ENCODE data around the gene KLHL36. TPM values are rescaled to one million over a fixed set of nuclear protein-coding genes. Genes with fewer than 3 reads are reported as not detected.
A peak's percentile ranks its signal among the peaks of the same experiment; 100 is the strongest.

KLHL36 gene
- total RNA-seq (15.5 TPM), polyA plus RNA-seq (ENCODE audit: insufficient read depth in 1 of 8, insufficient read length in 8 of 8, low replicate concordance in 1 of 8) (10 to 100 TPM in 7 of 8 donors, 1 to 10 TPM in 1; 9.8 to 18.8 (median 13.2) TPM)
- long read RNA-seq, donor 1, partial matches to known transcripts = 0 of 1 reads
- long read RNA-seq, donor 1, other reads (novel, unspliced or antisense) = 0 of 1 reads
- long read RNA-seq, donor 2, partial matches to known transcripts = 0 of 1 reads
- long read RNA-seq, donor 2, other reads (novel, unspliced or antisense) = 0 of 1 reads
- long read RNA-seq, donor 3, full-length matches to known transcripts = 3 of 3 reads
- long read RNA-seq, donor 3, partial matches to known transcripts = 0 of 3 reads
- long read RNA-seq, donor 3, other reads (novel, unspliced or antisense) = 0 of 3 reads
- long read RNA-seq, donor 4, full-length matches to known transcripts = 2 of 2 reads
- long read RNA-seq, donor 4, partial matches to known transcripts = 0 of 2 reads
- long read RNA-seq, donor 4, other reads (novel, unspliced or antisense) = 0 of 2 reads
- long read RNA-seq, donor 5, partial matches to known transcripts = 9 of 11 reads
- long read RNA-seq, donor 5, other reads (novel, unspliced or antisense) = 0 of 11 reads
- long read RNA-seq, donor 6, full-length matches to known transcripts = 4 of 4 reads
- long read RNA-seq, donor 6, partial matches to known transcripts = 0 of 4 reads
- long read RNA-seq, donor 6, other reads (novel, unspliced or antisense) = 0 of 4 reads
- long read RNA-seq, donor 7, partial matches to known transcripts = 0 of 1 reads
- long read RNA-seq, donor 7, other reads (novel, unspliced or antisense) = 0 of 1 reads
- long read RNA-seq, donor 8, partial matches to known transcripts = 0 of 2 reads
- long read RNA-seq, donor 8, other reads (novel, unspliced or antisense) = 0 of 2 reads
- long read RNA-seq, donor 9, partial matches to known transcripts = 0 of 3 reads
- long read RNA-seq, donor 9, other reads (novel, unspliced or antisense) = 0 of 3 reads
- long read RNA-seq, donor 10, partial matches to known transcripts = 6 of 7 reads
- long read RNA-seq, donor 10, other reads (novel, unspliced or antisense) = 0 of 7 reads
- long read RNA-seq, donor 11, full-length matches to known transcripts = 2 of 2 reads
- long read RNA-seq, donor 11, partial matches to known transcripts = 0 of 2 reads
- long read RNA-seq, donor 11, other reads (novel, unspliced or antisense) = 0 of 2 reads

DNA sequence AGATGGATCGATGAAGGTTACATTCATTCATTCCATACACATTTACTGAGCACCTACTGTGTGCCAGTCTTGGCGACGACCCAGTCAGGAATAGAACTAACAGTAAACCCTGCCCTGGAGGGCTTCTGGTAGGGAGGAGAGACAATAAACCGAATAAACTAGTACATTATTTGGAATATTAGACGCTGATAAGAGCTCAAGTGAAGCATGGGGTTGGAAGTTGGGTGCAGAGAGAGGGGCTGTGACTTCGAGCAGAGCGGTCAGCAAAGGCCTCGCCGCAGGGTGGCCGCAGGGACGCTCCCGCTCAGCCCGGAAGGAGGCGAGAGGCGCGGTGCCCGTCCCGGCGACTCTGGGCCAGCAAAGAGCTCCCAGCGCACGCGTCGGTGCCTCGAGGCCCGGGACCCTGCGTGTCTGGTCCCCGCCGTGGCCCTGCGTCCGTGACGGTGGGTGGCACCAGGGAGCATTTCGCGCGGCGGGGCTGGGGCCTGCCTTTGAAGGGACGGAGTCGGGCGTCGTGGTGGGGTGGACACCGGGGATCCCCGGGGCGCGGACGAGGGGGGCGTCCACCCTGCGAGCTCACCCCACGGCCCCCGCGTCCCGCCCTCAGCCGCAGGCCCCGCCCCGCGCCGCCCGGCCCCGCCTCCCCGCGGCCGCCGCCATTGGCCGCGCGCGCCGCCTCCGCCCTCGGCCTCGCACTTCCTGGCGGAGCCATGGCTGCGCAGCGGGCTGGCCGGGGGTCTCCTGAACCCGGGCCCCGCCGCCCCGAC lies at the start of gene KLHL36:
Gene KLHL36 (plus strand): TSS at position 684 of the 767 bp plus-strand sequence. CDS start 2,357 bp downstream, outside the sequence.
- peaks cover 16% of the 10 kb centered on the region for H3K36me3 ChIP-seq (ENCODE audit: control insufficient read depth, insufficient read depth, low read length)
- H3K4me1 ChIP-seq (ENCODE audit: control insufficient read depth, insufficient read depth, low read length) = peaks cover 29% of the 10 kb centered on the region
- H3K4me3 ChIP-seq (ENCODE audit: low read length) = peak within 1 kb of the TSS; percentile 58
- H3K27me3 ChIP-seq (ENCODE audit: control insufficient read depth, insufficient read depth, low read length) = no peaks in the 10 kb centered on the region
- DNase-seq = peak; percentile 68
- no peaks in the 10 kb centered on the region for H3K9me3 ChIP-seq (replicated peaks; ENCODE audit: control insufficient read depth, low read depth, low read length)
- peak within 1 kb of the TSS; percentile 29 for H3K27ac ChIP-seq (ENCODE audit: low read length)
- WGBS (ENCODE audit: insufficient coverage) = under 1% methylated on average over 72 of the region's 77 CpGs

DNA sequence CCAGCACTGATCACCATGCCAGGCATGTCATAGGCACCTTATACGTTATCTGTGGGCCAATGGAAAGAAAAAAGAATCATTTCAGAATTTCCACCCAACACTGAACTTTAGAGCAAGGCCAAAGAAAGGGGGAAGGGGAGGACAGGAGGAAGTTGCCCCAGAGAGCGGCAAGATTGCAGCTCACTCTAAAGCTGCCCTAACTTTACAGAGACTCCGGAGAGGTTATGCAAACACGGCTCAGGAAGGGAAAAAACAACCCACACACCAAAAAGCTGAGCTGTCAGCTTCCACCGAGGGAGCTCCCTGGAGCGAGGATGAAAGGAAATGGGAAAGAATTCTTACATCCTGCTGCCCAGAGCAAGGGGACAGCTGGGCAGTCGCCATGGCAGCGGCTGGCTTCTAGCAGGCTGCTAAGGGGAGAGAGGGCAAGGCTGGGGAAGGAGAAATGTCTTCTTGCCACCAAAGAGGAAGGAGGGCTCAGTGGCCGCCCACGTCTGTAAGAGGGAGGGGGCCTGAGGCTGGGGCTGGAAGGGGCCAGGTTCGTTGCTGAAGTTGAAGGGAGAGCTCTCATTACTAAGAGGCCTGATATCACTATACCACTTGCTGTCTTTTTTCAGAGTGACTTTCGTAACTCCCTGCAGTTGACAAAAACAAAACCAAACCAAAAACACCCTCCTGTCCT lies 48.6 kb upstream of the KLHL36 start:
- Histone ChIP-seq H3K27ac (ENCODE audit: low read length) (peak overlapping the region; percentile 3), H3K9me3 (replicated peaks; ENCODE audit: control insufficient read depth, low read depth, low read length) (no peaks in the 10 kb centered on the region), H3K27me3 (ENCODE audit: control insufficient read depth, insufficient read depth, low read length) (peaks cover 3% of the 10 kb centered on the region), H3K4me1 (ENCODE audit: control insufficient read depth, insufficient read depth, low read length) (peaks cover 39% of the 10 kb centered on the region), H3K4me3 (ENCODE audit: low read length) (no peak overlapping the region), H3K36me3 (ENCODE audit: control insufficient read depth, insufficient read depth, low read length) (no peaks in the 10 kb centered on the region)
- 5% methylated on average over 2 of the region's 12 CpGs for WGBS (ENCODE audit: insufficient coverage)
- peak; percentile 85 for DNase-seq

DNA sequence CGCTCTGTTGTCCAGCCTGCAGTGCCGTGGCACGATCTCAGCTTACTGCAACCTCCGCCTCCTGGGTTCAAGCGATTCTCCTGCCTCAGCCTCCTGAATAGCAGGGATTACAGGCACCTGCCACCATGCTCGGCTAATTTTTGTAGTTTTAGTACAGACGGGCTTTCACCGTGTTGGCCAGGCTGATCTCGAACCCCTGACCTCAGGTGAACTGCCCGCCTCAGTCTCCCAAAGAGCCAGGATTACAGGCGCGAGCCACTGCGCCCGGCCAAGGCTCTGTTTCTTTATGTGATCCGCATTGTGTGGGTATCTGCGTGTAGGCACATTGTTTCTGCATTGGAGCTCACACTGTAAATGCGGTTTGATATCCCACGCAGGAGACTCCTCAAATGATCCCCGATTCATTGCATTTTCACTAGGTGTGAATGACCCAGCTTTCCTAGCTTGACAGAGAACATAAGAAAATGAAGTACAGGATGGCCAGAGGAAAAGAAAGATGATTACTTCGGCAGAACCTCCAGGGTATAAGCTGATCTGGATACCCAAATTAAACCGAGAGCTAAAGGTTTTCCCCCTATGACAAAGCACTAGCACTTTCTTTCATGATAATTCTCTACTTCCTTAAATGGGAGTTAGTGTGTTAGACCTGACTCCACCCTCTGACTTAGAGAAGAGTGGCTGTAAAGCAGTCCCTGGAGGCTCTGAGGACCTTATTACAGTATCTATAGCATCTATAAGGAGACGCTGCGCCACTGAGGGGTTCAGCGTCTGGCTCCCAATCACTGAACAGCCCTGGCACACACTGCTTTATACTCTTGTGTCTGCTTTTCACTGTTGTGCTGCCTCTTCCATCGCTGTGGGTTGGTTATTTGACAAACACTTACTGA lies 47.7 kb upstream of the KLHL36 start:
- peaks cover 42% of the 10 kb centered on the region for H3K4me1 ChIP-seq (ENCODE audit: control insufficient read depth, insufficient read depth, low read length)
- WGBS (ENCODE audit: insufficient coverage) = 71% methylated on average over 20 of the region's 25 CpGs
- H3K27me3 ChIP-seq (ENCODE audit: control insufficient read depth, insufficient read depth, low read length) = peaks cover 3% of the 10 kb centered on the region
- peaks cover 4% of the 10 kb centered on the region for H3K9me3 ChIP-seq (replicated peaks; ENCODE audit: control insufficient read depth, low read depth, low read length)
- no peak overlapping the region for H3K4me3 ChIP-seq (ENCODE audit: low read length)
- H3K27ac ChIP-seq (ENCODE audit: low read length) = peak overlapping the region; percentile 20
- H3K36me3 ChIP-seq (ENCODE audit: control insufficient read depth, insufficient read depth, low read length) = no peaks in the 10 kb centered on the region
- no peak for DNase-seq

GRCh38 chr16:84603140-84603816 lies 45.0 kb upstream of the KLHL36 start:
- no peak overlapping the region for H3K4me3 ChIP-seq (ENCODE audit: low read length)
- H3K27ac ChIP-seq (ENCODE audit: low read length) = no peak overlapping the region
- H3K9me3 ChIP-seq (replicated peaks; ENCODE audit: control insufficient read depth, low read depth, low read length) = peaks cover 5% of the 10 kb centered on the region
- 51% methylated on average over 23 of the region's 23 CpGs for whole genome bisulfite sequencing (ENCODE audit: insufficient coverage)
- H3K27me3 ChIP-seq (ENCODE audit: control insufficient read depth, insufficient read depth, low read length) = peaks cover 3% of the 10 kb centered on the region
- DNase-seq = no peak
- H3K36me3 ChIP-seq (ENCODE audit: control insufficient read depth, insufficient read depth, low read length) = no peaks in the 10 kb centered on the region
- H3K4me1 ChIP-seq (ENCODE audit: control insufficient read depth, insufficient read depth, low read length) = peaks cover 28% of the 10 kb centered on the region

DNA sequence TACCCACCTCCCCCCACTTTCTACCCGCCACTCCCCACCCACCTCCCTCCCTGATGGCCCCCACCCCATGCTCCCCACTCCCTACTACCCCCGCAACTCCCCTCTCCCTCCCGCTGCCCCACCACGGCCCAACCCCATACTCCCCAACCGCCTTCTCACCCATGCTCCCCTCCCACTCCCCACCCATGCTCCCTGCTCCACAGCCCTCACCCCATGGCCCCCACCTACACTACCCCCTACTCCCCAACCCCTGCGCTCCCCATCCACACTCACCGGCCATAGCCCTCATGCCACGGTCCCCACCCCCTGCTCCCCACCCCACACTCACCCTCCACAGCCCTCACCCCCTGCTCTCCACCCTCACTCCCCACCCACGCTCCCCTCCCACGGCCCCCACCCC lies 44.4 kb upstream of the KLHL36 start:
- peaks cover 5% of the 10 kb centered on the region for H3K9me3 ChIP-seq (replicated peaks; ENCODE audit: control insufficient read depth, low read depth, low read length)
- DNase-seq = no peak
- no peaks in the 10 kb centered on the region for H3K36me3 ChIP-seq (ENCODE audit: control insufficient read depth, insufficient read depth, low read length)
- peaks cover 3% of the 10 kb centered on the region for H3K27me3 ChIP-seq (ENCODE audit: control insufficient read depth, insufficient read depth, low read length)
- H3K4me1 ChIP-seq (ENCODE audit: control insufficient read depth, insufficient read depth, low read length) = peaks cover 26% of the 10 kb centered on the region
- no peak overlapping the region for H3K4me3 ChIP-seq (ENCODE audit: low read length)
- H3K27ac ChIP-seq (ENCODE audit: low read length) = no peak overlapping the region
- 63% methylated on average over 3 of the region's 10 CpGs for WGBS (ENCODE audit: insufficient coverage)

- no peaks in the 10 kb centered on the region for H3K36me3 ChIP-seq (ENCODE audit: control insufficient read depth, insufficient read depth, low read length)
- no peak overlapping the region for H3K27ac ChIP-seq (ENCODE audit: low read length)
- H3K4me3 ChIP-seq (ENCODE audit: low read length) = no peak overlapping the region
- peaks cover 22% of the 10 kb centered on the region for H3K4me1 ChIP-seq (ENCODE audit: control insufficient read depth, insufficient read depth, low read length)
- H3K9me3 ChIP-seq (replicated peaks; ENCODE audit: control insufficient read depth, low read depth, low read length) = peaks cover 5% of the 10 kb centered on the region
- peaks cover 3% of the 10 kb centered on the region for H3K27me3 ChIP-seq (ENCODE audit: control insufficient read depth, insufficient read depth, low read length)
- WGBS (ENCODE audit: insufficient coverage) = 62% methylated on average over 7 of the region's 9 CpGs
- no peak for DNase-seq
Observed at GRCh38 chr16:84604477-84605013, 43.8 kb upstream of the KLHL36 start.

DNA sequence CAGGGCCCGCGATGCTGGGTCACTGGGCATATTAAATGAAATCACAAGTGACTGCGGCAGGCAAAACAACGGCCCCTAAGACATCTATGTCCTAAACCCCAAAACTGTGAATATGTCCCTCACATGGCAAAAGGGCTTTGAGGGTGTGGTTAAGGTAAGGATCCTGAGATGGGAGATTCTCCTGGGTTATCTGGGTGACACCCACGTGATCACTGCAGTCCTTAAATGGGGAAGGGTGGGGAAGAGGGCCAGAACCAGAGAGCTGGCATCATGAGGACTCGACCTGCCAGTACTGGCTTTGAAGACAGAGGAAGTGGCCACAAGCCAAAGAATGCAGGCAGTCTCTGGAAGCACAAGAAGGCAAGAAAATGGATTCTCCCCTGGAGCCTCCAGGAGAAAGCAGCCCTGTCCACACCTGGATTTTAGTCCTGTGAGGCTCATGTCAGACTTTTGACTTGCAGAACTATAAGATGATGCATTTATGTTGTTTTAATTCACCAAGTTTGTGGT lies 42.9 kb upstream of the KLHL36 start:
- H3K27me3 ChIP-seq (ENCODE audit: control insufficient read depth, insufficient read depth, low read length) = peaks cover 3% of the 10 kb centered on the region
- no peak overlapping the region for H3K4me3 ChIP-seq (ENCODE audit: low read length)
- peaks cover 5% of the 10 kb centered on the region for H3K9me3 ChIP-seq (replicated peaks; ENCODE audit: control insufficient read depth, low read depth, low read length)
- H3K4me1 ChIP-seq (ENCODE audit: control insufficient read depth, insufficient read depth, low read length) = peaks cover 14% of the 10 kb centered on the region
- no peak overlapping the region for H3K27ac ChIP-seq (ENCODE audit: low read length)
- no peak for DNase-seq
- 49% methylated on average over 2 of the region's 6 CpGs for WGBS (ENCODE audit: insufficient coverage)
- H3K36me3 ChIP-seq (ENCODE audit: control insufficient read depth, insufficient read depth, low read length) = no peaks in the 10 kb centered on the region
